Measurements from ENCODE around the gene CTBP2.
"Not testable (repeated sequence)": the region's sequence is repeated elsewhere in the genome, so short reads cannot be mapped to it uniquely, and the experiment has no call there.

The CTBP2 gene

DNA sequence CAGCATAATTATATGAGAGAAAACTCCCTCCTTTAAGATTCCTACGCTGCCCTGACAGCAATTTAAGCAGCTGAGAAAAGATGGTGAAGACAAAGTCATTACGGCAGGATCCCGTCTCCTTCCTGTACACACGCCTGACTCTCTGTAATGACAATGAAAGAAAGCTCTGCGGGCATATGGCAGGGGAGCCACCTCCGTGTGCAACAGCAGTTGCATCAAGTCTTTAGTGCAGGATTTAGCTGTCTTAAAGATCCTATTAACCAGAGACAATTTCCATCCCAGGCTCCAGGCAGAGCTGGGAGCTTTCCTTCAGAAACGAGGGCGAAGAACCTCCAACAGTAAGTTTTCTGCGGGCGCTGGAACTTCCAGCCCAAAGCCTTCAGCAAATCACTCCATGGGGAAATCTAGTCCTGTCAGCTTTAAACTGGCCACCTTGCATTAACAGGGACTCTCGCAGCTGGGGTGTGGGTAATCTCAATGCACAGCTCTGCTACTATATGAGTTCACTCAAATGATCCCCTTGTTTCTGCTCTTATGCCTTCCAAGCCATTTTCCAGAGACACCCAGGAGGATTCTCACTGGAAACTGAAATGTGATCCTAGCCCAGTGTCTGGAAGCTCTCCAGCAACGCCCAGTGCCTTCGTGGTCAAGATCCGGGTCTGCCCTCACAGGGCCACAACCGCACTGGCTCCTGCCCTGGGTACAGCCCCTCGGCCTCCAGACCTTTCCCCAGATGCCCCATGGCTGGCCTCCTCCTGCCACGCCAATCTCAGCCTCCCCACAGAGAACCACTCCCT, 74.9 kb downstream of the CTBP2 start:
- TF ChIP-seq ELF4 (IDR thresholded peaks at IDR 0.05) = no peak
- no peak for TF ChIP-seq LEF1 (IDR thresholded peaks at IDR 0.05; ENCODE audit: borderline replicate concordance)
- no peak for TF ChIP-seq TARDBP (IDR thresholded peaks at IDR 0.05)
- TF ChIP-seq, protein P1, sequence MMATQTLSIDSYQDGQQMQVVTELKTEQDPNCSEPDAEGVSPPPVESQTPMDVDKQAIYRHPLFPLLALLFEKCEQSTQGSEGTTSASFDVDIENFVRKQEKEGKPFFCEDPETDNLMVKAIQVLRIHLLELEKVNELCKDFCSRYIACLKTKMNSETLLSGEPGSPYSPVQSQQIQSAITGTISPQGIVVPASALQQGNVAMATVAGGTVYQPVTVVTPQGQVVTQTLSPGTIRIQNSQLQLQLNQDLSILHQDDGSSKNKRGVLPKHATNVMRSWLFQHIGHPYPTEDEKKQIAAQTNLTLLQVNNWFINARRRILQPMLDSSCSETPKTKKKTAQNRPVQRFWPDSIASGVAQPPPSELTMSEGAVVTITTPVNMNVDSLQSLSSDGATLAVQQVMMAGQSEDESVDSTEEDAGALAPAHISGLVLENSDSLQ (IDR thresholded peaks at IDR 0.05) = no peak
- TF ChIP-seq L3MBTL2 (conservative IDR thresholded peaks at IDR 0.05) = no peak
- no peak for TF ChIP-seq CTBP1 (IDR thresholded peaks at IDR 0.05; ENCODE audit: borderline replicate concordance)
- no peak for TF ChIP-seq ARNT (IDR thresholded peaks at IDR 0.05)
- TF ChIP-seq FOXM1 (IDR thresholded peaks at IDR 0.05; ENCODE audit: borderline replicate concordance) = no peak
- TF ChIP-seq BHLHE40 (IDR thresholded peaks at IDR 0.05; ENCODE audit: borderline replicate concordance) = no peak
- TF ChIP-seq NFRKB (IDR thresholded peaks at IDR 0.05) = no peak
- no peak for TF ChIP-seq SUZ12 (IDR thresholded peaks at IDR 0.05)
- TF ChIP-seq HDGF (IDR thresholded peaks at IDR 0.05; ENCODE audit: borderline replicate concordance) = no peak
- no peak for TF ChIP-seq SP1 (IDR thresholded peaks at IDR 0.05)
- ChIA-PET POLR2A (no interaction called here), CTCF (interaction anchor here (0.5 kb wide), 1 partner anchor 13 kb away, joined by 7 read pairs; no protein-coding TSS in a partner anchor)
- no peak for DNase-seq (ENCODE audit: extremely low spot score)

DNA sequence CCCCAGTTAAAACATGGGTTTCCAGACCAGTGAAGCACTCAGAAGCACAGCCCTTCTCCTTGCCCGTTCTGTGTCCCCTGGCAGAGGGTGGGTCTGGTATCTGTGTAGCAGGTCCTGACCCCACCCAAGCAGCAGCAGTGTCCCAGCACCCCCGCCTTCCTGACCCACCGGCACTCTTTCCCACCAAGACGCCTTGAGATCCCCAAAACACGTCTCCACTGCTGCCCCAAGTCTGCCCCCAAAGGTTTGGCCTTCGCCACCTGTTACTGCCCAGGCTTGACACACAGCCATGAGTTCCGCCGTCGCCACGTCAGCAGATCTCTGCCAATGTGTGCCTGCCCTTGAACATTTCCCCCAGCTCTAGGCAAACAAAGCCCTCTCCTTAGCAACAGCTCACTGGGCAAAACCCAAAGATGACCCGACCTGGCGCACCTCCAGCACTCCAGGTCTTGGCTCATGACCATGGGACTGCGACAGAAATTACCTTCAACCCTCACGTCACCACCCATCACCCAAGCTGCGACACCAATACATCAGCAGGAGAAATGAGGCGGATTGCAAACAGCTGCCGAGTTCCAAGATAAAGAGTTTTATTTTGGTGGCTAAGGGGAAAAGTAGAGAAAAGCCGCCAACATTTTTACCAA, 75.6 kb downstream of the CTBP2 start:
- no peak for TF ChIP-seq FOXA1 (IDR thresholded peaks at IDR 0.05)
- no peak for TF ChIP-seq CTBP1 (IDR thresholded peaks at IDR 0.05; ENCODE audit: borderline replicate concordance)
- TF ChIP-seq ZNF384 (IDR thresholded peaks at IDR 0.05) = no peak
- no peak for TF ChIP-seq L3MBTL2 (conservative IDR thresholded peaks at IDR 0.05)
- no peak for TF ChIP-seq NFRKB (IDR thresholded peaks at IDR 0.05)
- TF ChIP-seq ARNT (IDR thresholded peaks at IDR 0.05) = no peak
- TF ChIP-seq LEF1 (IDR thresholded peaks at IDR 0.05; ENCODE audit: borderline replicate concordance) = no peak
- TF ChIP-seq TARDBP (IDR thresholded peaks at IDR 0.05) = no peak
- DNase-seq (ENCODE audit: extremely low spot score) = no peak
- CTCF ChIA-PET = no interaction called here

DNA sequence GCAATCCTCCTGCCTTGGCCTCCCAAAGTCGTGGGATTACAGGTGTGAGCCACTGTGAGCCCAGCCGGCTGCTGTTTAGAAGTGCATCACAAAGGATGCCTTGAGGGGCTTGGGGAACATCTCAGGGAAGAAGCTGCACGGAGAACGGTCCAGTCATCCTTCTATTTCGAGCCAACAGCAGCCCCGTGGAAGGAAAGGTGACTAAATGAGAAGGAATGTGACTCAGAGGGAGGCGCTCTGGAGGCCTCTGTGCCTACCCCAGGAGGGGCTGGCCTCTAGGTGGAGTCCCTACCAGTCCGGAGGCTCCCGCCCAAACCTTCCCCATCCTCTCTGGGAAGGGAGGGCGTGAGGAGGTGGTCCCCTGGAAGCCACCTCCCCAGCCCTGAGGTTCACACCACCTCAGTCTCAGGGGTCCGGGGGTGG, 76.2 kb downstream of the CTBP2 start:
- TF ChIP-seq SUZ12 (IDR thresholded peaks at IDR 0.05) = no peak
- peak; percentile 48 for DNase-seq (ENCODE audit: extremely low spot score)
- POLR2A ChIA-PET = no interaction called here
- CTCF ChIA-PET = no interaction called here

More for the DNA sequence above, 75.6 kb downstream of the CTBP2 start:
- POLR2A ChIA-PET = no interaction called here

DNA sequence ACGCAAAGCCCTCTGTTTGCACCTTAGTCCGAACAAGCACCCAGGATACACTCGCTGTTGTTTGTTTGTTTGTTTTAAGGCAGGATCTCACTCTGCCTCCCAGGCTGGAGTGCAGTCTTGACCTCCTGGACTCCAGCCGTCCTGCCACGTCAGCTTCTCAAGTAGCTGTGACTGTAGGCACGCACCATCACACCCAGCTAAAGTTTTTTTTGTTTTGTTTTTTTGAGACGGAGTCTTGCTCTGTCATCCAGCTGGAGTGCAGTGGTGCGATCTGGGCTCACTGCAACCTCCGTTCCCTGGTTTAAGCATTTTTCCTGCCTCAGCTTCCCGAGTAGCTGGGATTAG, 76.8 kb downstream of the CTBP2 start:
- POLR2A ChIA-PET = no interaction called here
- DNase-seq (ENCODE audit: extremely low spot score) = no peak

DNA sequence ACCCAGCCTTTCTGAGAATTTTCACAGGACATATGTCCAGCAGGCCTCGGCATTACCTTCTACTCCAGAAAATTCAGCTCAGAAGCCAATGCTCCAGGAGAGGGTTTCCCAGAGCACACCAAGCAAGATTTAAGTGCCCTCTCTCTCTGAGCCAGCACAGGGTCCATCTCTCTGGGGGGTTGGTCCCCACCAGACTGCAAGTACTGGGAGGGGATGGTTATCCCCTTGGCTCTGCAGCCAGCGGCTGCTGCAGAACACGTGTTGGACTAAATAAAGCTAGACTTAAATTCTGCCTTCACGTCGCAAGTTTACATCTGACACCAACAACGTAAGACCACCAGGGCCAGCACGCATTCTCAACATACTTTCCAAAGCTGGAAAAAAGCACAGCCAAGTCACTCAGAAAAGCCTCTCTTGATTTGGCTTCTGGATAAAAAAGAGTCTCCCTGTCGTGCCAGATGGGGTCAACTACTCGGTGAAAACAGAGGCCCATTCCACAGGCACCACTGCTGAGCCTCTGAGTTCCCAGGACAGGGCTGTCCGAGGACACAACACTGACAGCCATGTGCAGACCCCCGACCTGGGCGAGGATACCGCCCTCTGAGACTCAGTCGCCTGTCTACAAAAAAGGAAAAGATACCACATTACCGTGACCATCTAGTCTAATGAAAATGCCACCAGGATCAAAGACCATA, 77.3 kb downstream of the CTBP2 start:
- DNase-seq (ENCODE audit: extremely low spot score) = no peak
- CTCF ChIA-PET = no interaction called here
- POLR2A ChIA-PET = no interaction called here
- TF ChIP-seq TARDBP (IDR thresholded peaks at IDR 0.05) (no peak), SUZ12 (IDR thresholded peaks at IDR 0.05) (no peak)

More for the DNA sequence above, 76.8 kb downstream of the CTBP2 start:
- TF ChIP-seq CTBP1 (IDR thresholded peaks at IDR 0.05; ENCODE audit: borderline replicate concordance) (no peak), BHLHE40 (IDR thresholded peaks at IDR 0.05; ENCODE audit: borderline replicate concordance) (no peak), FOXM1 (IDR thresholded peaks at IDR 0.05; ENCODE audit: borderline replicate concordance) (no peak), ZNF384 (IDR thresholded peaks at IDR 0.05) (no peak), L3MBTL2 (conservative IDR thresholded peaks at IDR 0.05) (no peak), ELF4 (IDR thresholded peaks at IDR 0.05) (no peak), SP1 (IDR thresholded peaks at IDR 0.05) (no peak), TARDBP (IDR thresholded peaks at IDR 0.05) (no peak), ARNT (IDR thresholded peaks at IDR 0.05) (no peak), FOXK2 (IDR thresholded peaks at IDR 0.05) (no peak), FOXA1 (IDR thresholded peaks at IDR 0.05) (no peak), HDGF (IDR thresholded peaks at IDR 0.05; ENCODE audit: borderline replicate concordance) (no peak), LEF1 (IDR thresholded peaks at IDR 0.05; ENCODE audit: borderline replicate concordance) (no peak)
- TF ChIP-seq, protein P1 (IDR thresholded peaks at IDR 0.05) = no peak
- CTCF ChIA-PET = no interaction called here

DNA sequence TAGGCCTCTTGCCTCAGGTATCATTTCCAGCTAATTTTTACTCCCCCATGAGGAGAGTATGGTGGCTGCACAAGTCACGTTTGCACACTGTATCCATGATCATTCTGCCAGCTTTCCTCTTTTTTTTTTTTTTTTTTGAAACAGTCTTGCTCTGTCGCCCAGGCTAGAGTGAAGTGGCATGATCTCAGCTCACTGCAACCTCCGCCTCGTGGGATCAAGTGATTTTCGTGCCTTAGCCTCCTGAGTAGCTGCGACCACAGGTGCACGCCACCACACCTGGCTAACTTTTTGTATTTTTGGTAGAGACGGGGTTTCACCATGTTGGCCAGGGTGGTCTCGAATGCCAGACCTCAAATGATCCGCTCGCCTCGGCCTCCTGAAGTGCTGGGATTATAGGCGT, 77.9 kb downstream of the CTBP2 start:
- DNase-seq (ENCODE audit: extremely low spot score); CTCF ChIA-PET; POLR2A ChIA-PET: not testable (repeated sequence)

DNA sequence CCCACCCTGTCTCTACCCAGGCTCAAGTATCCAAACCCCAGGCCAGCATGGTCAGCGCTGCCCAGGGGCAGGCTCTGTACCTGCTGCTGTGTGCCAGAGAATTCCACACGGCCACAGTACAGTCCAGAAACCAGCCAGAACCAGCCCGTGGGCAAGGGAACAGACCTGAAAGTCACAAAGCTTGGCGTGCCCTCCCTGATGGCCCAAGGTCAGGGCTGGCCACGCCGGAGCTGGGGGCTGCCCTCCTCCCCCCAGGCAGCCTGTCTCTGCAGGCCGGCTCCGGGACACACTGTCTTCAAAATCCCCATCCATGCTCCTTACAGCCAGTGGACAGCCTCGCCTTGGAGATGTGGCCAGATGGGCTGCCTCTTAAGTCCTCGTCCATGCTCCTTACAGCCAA, 78.4 kb downstream of the CTBP2 start:
- no peak for TF ChIP-seq ARNT (IDR thresholded peaks at IDR 0.05)
- TF ChIP-seq FOXK2 (IDR thresholded peaks at IDR 0.05) = no peak
- TF ChIP-seq SUZ12 (IDR thresholded peaks at IDR 0.05) = no peak
- TF ChIP-seq SP1 (IDR thresholded peaks at IDR 0.05) = no peak
- TF ChIP-seq NFRKB (IDR thresholded peaks at IDR 0.05) = no peak
- no peak for TF ChIP-seq FOXA1 (IDR thresholded peaks at IDR 0.05)
- no peak for TF ChIP-seq FOXM1 (IDR thresholded peaks at IDR 0.05; ENCODE audit: borderline replicate concordance)
- no peak for TF ChIP-seq TARDBP (IDR thresholded peaks at IDR 0.05)
- TF ChIP-seq BHLHE40 (IDR thresholded peaks at IDR 0.05; ENCODE audit: borderline replicate concordance) = no peak
- TF ChIP-seq, protein P1 (IDR thresholded peaks at IDR 0.05) = no peak
- no peak for TF ChIP-seq LEF1 (IDR thresholded peaks at IDR 0.05; ENCODE audit: borderline replicate concordance)
- TF ChIP-seq ELF4 (IDR thresholded peaks at IDR 0.05) = no peak
- TF ChIP-seq L3MBTL2 (conservative IDR thresholded peaks at IDR 0.05) = no peak
- no peak for TF ChIP-seq ZNF384 (IDR thresholded peaks at IDR 0.05)
- no peak for TF ChIP-seq HDGF (IDR thresholded peaks at IDR 0.05; ENCODE audit: borderline replicate concordance)
- TF ChIP-seq CTBP1 (IDR thresholded peaks at IDR 0.05; ENCODE audit: borderline replicate concordance) = no peak
- ChIA-PET POLR2A (no interaction called here), CTCF (no interaction called here)
- DNase-seq (ENCODE audit: extremely low spot score) = no peak
